ENCODE results near the gene AMPD2. TPM values are rescaled to one million over a fixed set of nuclear protein-coding genes. Genes with fewer than 3 reads are reported as not detected.
"Not testable (repeated sequence)": the region's sequence is repeated elsewhere in the genome, so short reads cannot be mapped to it uniquely, and the experiment has no call there.

AMPD2 gene
- total RNA-seq, 1 donor from 2014 or later: 16.5 TPM

DNA sequence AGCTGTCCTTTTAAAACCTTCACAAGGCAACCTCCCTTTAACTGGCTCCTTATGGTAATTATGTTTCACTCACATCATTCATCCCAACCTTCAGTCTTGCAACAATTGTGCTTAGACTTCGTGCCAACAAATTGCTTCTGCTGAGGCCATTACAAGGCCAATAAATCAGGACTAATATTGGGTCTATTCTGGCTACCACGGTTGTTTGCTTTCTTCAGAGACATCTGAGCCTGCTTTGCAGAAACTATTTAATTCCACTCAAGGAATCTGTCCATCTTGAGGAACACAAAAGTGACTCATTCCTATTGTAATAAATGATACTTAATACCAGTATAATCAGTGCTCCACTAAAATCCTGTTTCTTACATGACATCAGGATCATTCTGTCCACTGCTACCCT lies 33.7 kb downstream of the AMPD2 start:
- ATAC-seq: no peak

DNA sequence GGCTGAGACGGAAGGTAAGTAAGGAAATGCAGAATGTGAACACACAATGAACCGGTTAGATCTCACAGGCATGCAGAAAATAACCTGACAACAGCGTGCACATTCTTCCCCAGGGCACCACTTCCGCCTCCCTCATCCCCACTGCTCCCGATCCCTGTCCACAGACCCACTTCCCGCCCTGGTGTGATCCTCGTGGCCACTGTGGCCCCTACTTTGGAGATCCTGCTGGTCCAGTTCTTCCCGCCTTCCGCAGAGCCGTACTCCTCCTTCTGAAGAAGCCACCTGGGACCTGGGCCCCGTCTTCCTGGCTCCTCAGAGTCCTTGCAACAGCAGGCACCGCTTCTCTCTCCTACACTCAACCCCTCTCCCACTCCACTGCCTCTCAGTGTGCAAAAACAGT lies 34.9 kb downstream of the AMPD2 start:
- no peak for ATAC-seq

DNA sequence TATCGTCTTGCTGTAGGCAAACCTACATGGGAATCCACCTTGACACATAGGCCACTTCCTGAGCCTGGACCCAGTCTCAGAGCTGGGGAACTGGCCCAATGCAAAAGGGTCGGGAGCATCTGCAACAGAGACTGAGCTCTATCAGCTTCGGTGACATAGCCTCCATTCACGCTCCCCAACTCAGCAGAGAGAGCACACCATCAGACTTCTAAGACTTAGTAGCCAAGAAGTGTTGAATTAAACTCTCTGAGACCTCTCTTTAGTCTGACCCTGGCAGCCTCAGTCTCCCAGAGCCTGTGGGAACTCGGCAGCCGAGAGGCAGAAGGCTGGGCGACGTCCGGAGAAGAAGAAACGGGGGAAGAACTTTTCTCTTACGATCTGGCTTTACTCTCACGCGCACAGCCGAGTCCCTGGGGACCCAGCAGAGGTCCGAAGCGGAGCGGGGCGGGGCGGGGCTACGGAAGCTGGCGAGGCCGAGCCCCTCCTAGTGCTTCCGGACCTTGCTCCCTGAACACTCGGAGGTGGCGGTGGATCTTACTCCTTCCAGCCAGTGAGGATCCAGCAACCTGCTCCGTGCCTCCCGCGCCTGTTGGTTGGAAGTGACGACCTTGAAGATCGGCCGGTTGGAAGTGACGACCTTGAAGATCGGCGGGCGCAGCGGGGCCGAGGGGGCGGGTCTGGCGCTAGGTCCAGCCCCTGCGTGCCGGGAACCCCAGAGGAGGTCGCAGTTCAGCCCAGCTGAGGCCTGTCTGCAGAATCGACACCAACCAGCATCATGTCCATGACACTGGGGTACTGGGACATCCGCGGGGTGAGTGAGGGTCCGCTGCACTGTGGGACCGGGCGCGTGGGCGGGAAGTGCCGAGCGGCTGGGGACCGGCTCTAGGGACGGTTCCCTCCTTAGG lies 36.2 kb downstream of the AMPD2 start, which contains the start of gene GSTM4:
Gene GSTM4, plus strand, starts transcription at position 485 of the 905 bp plus-strand sequence. Its CDS starts 291 bp downstream, at position 776.
- ATAC-seq: peak; percentile 84

DNA sequence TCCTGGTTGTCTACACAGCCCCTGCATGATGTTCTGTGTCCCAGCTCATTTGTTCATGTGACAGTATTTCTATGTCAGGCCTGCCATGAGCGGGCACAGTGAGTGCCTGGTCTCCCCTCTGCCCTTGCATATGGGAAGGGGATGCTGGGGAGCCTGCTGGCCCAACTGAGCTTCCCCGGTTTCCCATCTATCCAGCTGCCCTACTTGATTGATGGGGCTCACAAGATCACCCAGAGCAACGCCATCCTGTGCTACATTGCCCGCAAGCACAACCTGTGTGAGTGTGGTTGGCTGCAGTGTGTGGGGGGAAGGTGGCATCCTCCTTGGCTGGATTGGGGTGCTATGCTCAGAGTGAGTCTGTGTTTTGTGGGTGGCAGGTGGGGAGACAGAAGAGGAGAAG lies 37.8 kb downstream of the AMPD2 start:
- no peak for ATAC-seq

DNA sequence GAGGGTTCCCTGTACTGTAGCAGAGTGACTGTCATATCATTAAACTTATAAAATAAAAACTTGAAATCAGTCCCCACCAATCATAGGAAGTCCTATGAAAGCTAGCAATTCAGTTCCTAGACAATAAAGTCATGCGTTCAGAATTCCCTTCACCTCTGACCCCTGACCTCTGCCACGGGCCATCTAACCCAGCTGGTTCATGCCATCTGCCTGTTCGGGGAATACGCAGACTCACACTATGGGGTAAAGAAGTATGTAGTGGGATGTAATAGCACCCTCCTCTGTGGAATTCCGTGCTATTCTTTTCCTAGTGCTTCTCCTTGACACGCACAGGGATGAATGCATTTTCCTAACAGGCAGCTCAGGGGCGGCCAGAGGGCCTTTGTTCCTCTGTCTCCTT lies 38.3 kb downstream of the AMPD2 start:
- ATAC-seq: no peak

DNA sequence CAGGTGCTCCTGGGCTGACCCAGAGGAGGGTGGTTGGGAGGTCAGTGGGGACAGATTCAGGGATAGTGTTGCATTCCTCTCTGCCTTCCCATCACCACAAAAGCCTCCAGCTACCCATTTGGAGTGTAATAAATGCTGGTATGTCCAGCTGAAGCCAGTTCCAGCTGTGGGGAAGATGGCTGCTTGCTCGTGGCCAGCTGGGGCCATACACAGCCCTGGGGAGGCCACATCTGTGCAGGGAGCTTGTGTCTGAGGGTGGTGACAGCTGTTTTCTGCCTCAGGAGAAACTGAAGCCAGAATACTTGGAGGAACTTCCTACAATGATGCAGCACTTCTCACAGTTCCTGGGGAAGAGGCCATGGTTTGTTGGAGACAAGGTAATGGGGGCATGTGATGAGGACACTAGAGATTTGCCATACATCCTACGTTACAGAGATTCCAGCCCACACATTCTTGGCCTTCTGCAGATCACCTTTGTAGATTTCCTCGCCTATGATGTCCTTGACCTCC lies 39.0 kb downstream of the AMPD2 start:
- no peak for ATAC-seq

DNA sequence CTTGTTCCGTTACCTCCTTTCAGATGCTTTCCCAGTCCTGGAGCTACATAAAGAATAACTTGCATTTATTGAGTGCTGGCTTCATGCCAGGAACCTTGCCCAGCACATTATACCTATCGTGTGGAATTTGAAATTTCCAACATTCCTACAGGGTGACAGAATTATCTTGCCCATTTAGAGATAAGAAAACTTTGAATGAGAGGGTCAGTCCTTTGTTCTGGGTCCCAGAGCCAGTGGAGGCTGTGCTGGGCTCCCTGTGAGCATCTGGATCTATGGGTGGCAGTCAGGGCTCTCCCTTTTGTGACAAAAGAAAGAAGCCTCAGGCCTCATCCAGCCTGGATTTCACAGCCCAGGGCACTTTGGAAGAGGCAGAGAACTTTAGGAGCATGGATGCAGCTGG lies 39.5 kb downstream of the AMPD2 start:
- ATAC-seq: no peak

DNA sequence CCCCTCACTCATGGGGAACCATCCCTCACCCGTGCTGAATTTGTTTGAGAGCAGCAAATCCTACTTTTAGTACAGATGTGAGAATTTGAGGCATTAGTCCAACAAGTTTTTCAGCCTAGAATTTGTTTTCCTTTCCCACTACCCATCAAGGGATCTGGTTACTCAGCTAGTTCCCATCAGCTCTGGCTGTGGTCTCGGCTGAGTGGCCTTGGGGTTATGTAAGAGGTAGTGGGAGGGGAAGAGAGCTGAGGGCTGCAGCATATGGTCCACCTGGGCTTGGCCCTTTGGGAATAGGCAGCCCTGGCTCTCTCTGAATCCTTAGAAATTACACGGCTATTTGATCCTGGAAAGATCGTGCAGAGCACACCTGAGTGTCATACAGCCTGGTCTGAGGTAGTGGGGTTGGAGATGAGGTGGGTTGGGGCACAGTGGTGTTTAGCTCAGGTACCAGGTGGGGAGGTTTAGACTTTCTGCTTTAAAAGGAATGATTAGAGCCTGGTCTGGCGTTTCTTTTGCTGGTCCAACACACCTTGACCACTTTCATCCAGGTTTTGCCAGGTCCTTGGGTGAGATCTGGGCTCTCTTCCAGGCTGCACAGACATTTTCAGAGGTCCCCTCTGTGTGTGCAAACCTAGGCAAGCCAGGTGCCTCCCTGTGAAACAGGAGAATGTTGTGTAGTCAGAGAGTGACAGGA lies 40.5 kb downstream of the AMPD2 start:
- ATAC-seq: no peak

DNA sequence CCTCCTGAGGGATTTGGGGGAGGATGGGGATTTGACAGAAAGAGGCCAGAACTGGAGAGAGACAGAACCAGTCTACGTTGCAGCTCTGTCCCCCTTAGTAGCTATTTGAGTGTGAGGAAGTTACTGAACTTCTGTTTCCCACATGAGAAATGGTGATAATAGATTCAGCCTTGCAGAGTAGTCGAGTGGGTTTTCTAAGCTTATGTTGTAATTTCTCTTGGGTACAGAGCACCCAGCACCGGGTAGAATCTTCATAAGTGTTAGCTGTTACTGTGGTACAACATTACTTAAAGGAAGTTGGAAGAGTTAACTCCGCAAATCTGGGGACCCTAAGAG lies 41.0 kb downstream of the AMPD2 start:
- not testable (repeated sequence) for ATAC-seq

DNA sequence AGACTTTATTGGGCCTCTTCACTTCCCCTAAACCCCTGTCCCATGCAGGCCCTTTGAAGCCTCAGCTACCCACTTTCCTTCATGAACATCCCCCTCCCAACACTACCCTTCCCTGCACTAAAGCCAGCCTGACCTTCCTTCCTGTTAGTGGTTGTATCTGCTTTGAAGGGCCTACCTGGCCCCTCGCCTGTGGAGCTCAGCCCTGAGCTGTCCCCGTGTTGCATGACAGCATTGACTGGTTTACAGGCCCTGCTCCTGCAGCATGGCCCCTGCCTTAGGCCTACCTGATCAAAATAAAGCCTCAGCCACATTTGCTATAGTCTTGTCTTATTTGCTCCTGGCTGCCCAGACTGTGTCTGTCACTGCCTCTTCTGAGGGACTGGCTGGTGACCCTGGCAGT lies 41.8 kb downstream of the AMPD2 start:
- ATAC-seq: no peak

DNA sequence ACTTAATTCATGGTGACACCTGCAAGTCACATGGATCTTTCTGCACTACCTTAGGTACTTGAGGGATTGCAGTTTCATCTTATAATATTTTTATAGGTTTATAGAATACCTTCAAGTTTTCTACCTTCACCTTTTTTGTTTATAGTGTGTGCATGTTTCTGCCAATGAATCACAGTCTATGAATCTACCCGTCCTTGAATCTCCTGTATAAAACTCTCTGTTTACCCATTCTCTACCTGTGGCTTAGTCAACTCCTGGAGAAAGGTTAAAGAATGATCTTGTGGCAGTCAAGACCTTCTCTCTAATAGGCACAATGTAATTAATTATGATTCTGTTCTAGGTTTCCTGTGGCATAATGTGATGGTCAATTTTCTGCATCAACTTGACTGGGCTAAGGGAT lies 45.0 kb downstream of the AMPD2 start:
- no peak for ATAC-seq

DNA sequence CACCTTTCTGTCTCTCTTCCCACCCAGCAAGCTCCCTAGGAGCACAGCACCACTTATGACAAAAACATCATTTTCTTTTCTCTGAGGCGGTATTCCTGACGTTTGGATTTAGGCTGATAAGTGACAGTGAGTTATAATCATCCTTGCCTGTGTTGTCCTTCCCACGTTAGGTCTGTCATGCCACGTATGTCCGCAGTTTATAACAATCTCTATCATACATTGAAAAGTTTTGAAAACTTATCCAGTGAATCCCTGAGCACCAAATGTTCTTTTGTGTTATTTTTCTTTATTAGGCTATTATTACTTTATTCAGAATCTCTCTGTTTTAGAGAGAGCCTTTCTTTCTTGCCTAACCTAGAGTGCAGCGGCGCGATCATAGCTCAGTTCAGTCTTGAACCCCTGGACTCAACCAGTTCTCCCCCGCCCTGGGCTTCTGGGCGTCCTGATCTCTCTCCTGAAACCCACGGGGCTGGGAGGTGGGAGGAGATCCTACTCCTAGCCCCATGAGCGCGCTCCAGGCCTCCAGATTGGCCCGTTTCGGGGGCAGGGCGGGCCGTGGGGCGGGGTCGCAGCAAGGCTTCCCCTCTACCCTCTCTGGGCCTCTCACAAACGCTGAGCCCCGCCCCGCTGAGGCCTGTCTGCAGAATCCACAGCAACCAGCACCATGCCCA lies 48.0 kb downstream of the AMPD2 start, which contains the start of gene GSTM2:
Gene GSTM2, plus strand, starts transcription at position 606 of the 671 bp plus-strand sequence. Its CDS starts 59 bp downstream, at position 665.
- peak; percentile 97 for ATAC-seq

DNA sequence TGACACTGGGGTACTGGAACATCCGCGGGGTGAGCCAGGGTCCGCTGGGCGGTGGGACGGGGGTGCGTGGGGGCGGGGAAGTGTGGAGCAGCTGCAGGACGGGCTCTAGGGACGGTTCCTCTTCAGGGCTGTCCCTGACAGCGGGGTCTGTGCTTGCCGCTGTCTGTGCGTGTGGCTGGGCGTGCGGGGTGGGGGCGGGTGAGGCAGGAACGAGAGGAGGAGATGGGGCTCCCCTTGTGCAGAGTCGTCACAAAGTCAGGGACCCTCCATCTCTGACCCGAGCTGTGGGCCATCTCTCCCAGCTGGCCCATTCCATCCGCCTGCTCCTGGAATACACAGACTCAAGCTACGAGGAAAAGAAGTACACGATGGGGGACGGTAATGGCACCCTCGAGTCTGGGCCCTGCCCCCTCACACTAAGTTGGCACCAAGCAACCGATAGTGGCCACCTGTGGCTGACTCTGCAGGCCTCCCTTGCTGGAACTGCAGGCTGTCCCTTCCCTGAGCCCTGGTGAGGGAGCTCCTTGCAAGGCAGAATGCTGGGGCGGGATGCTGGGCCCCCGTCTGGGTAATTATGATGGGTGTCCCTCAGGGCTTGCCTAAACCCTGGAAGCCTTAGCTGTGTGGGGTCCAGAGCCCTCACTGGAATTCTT lies 48.6 kb downstream of the AMPD2 start:
- peak; percentile 25 for ATAC-seq

DNA sequence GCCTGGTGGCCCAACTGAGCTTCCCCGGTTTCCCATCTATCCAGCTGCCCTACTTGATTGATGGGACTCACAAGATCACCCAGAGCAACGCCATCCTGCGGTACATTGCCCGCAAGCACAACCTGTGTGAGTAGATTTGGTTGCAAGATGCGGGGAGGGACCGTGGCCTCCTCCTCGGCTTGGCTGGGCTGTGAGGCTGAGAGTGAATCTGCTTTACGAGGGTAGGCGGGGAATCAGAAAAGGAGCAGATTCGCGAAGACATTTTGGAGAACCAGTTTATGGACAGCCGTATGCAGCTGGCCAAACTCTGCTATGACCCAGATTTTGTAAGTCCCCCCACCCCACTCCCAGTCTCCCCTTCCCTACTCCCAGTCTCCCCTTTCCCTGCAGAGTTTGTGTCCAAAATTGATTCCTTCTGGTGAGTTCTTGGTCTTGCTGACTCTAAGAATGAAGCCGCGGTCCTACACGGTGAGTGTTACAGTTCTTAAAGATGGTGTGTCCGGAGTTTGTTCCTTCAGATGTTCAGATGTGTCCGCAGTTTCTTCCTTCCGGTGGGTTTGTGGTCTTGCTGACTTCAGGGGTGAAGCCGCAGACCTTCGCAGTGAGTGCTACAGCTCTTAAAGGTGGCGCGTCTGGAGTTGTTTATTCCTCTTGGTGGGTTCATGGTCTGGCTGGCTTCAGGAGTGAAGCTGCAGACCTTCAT lies 49.8 kb downstream of the AMPD2 start:
- ATAC-seq: no peak

DNA sequence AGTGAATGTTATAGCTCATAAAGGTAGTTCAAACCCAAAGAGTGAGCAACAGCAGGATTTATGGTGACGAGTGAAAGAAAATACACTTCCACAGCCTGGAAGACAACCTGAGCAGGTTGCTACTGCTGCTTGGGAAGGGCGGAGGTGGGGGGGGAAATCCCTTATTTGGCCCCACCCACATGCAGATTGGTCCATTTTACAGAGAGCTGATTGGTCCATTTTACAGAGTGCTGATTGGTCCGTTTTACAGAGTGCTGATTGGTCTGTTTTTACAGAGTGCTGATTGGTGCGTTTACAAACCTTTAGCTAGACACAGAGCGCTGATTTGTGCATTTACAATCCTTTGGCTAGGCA lies 50.3 kb downstream of the AMPD2 start:
- ATAC-seq: not testable (repeated sequence)

DNA sequence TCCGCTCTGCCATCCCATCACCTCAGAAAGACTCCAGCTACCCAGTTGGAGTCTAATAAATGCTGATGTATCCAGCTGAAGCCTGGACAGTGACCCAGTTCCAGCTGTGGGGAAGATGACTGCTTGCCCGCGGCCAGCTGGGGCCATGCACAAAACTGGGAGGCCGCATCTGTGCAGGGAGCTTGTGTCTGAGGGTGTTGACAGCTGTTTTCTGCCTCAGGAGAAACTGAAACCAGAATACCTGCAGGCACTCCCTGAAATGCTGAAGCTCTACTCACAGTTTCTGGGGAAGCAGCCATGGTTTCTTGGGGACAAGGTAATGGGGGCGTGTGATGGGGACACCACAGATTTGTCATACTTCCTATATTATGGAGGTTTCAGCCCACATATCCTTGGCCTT lies 51.4 kb downstream of the AMPD2 start:
- no peak for ATAC-seq

DNA sequence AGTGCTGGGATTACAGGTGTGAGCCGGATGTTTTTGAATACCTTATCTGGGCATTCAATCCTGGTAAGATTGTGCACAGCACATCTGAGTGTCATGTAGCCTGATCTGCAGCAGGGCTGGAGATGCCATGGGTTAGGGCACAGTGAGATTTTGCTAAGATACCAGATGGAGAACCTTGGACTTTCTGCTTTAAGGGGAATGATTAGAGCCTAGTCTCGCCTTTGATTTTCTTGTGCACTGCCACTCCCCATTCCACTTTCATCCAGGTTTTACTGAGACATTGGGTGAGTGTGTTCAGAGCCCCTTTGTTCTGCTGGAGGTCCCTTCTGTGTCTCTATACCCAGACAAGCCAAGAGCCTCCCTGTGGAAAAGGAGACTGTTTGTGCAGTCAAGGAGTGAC lies 54.2 kb downstream of the AMPD2 start:
- ATAC-seq: not testable (repeated sequence)

DNA sequence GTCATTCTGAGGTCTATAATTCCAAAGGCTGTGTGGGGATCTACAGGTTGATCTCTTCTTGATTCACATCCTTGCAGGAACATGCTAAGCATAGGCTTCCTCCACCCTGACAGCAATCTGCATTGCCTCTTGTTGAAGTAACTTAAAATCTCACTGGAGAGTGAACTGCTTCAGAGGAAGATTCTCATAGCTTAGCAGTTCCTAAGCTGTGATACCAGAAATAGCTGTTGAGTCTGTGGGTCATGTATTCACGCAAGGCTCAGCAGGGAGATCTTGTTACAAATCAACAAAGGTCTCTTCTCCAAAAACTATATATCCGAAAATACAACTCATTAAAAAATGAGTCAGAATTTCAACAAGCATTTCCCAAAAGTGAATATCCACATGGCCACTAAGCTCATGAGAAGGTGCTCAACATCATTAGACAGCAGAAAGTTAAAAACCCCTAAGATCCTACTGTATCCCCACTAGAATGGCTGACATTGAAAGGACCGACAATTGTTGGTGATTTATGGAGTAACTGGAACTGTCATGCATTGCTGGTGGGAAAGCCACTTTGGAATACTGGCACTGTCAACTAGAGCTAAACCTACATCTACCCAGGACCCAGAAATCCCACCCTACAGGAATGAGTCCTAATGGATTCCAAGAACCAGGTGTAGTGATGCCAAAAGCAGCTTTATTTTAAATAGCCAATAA lies 57.2 kb downstream of the AMPD2 start:
- not testable (repeated sequence) for ATAC-seq

DNA sequence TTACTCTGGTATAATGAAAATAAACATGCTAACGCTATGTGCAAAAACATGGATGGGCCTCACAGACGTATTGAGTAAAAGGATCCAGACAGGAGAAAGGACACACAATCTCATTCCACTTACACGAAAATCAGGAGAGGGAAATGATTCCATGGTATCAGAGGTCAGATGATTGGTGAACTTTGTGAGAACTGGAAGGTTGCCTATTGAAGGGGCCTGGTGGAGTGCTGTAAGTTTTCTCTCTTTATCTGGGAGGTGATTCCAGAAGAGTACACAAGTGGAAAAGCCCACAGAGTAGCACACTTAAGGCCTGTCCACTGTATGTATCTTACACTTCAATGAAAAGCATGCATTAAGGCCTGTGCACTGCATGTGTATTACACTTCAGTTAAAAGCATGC lies 57.8 kb downstream of the AMPD2 start:
- ATAC-seq: no peak

DNA sequence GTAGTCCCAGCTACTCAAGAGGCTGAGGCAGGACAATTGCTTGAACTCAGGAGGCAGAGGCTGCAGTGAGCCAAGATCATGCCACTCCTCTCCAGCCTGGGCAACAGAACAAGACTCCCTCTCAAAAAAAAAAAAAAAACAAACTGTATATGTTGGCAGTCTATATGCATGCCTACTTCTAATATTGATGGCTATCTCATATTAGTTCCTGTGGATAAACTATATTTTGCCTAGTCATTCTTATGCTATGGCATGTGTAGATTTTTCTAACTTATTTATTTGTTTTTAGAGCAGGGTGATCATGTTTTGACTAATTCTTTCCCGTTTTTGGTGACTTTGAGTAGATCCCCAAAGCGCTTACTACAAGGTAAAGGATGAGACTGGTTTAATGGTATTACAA lies 59.0 kb downstream of the AMPD2 start:
- ATAC-seq: not testable (repeated sequence)

All from esophagus mucosa (tissue), 1 donor.